Gastrocnemius medialis (tissue), 4 donors: ENCODE data around the gene KDM5B. TPM values are rescaled to one million over a fixed set of nuclear protein-coding genes. Genes with fewer than 3 reads are reported as not detected.

Experiments
- ATAC-seq, 2 donors: fragments of 150-250 bp; one replicate each; pipeline ENCODE4 v1.9.1; 2016
- DNase-seq, 2 donors: peaks; one replicate each; pipeline ENCODE4 v3.0.0-alpha.2; 2019
- H3K27ac ChIP-seq, 4 donors: fragments of 200-600 bp; sonication (generic); 1 replicate in 1 of 4; 2 replicates in 3 of 4; pipeline ENCODE4 v1.5.1; 2016 to 2018; ENCODE audit warnings: mild to moderate bottlenecking in 2 of 4, moderate library complexity in 1 of 4
- H3K27me3 ChIP-seq, 3 donors: fragments of 200-600 bp; sonication (generic) in 2 of 3; 1 replicate in 1 of 3; 2 replicates in 2 of 3; pipeline versions ENCODE4 v1.5.1 to v1.6.0; 2016 to 2019; ENCODE audit warnings: mild to moderate bottlenecking in 1 of 3, moderate library complexity in 1 of 3
- H3K36me3 ChIP-seq, 2 donors: fragments of 200-600 bp; sonication (generic) in 1 of 2; one replicate each; pipeline ENCODE4 v1.5.1; 2017 to 2018
- H3K4me1 ChIP-seq, 2 donors: fragments of 200-600 bp; sonication (generic) in 1 of 2; one replicate each; pipeline ENCODE4 v1.5.1; 2016 to 2017; ENCODE audit warnings: mild to moderate bottlenecking in 2 of 2
- H3K4me3 ChIP-seq, 4 donors: fragments of 200-600 bp; sonication (generic) in 3 of 4; 1 replicate in 1 of 4; 2 replicates in 3 of 4; pipeline ENCODE4 v1.5.1; 2016 to 2019; ENCODE audit warnings: mild to moderate bottlenecking in 2 of 4
- H3K9me3 ChIP-seq, 3 donors: fragments of 200-600 bp; sonication (generic) in 2 of 3; 1 replicate in 1 of 3; 2 replicates in 2 of 3; pipeline ENCODE4 v1.5.1; 2016 to 2019
- POLR2A ChIP-seq, 2 donors: fragments of 450-650 bp; IDR thresholded peaks; one replicate each; pipeline ENCODE4 v1.6.1; 2017; ENCODE audit warnings: antibody characterized with exemption in 2 of 2, mild to moderate bottlenecking in 2 of 2, moderate library complexity in 2 of 2
- in situ Hi-C, 4 donors: fragments of 200-750 bp; cut with MboI; loops; one replicate each; pipeline versions ENCODE4 v1.15.0 to v1.8.0; 2017; ENCODE audit warnings: low sequenced_read_pairs in 4 of 4
- intact Hi-C: fragments of 100-400 bp; cut with DNase I; formaldehyde crosslinking; loops from one replicate; pipeline ENCODE4 v1.15.1; 2023; ENCODE audit warnings: low total_unique reads
- total RNA-seq, 4 donors: library from RNA; depleted of rRNA; stranded (reverse); fragments of >200 nt; gene quantifications; one replicate each; pipeline versions ENCODE4 v1.1.0 to v1.2.3, GENCODE V29; 2016
- TF ChIP-seq, protein P1 (sequence below), 5 experiments: fragments of 450-650 bp in 3 of 5; fragments of 200-600 bp in 2 of 5; sonication (generic) in 2 of 5; IDR thresholded peaks in 4 of 5; conservative IDR thresholded peaks in 1 of 5; 1 replicate in 4 of 5; 2 replicates in 1 of 5; pipeline ENCODE4 v1.5.1; 2016 to 2019; ENCODE audit warnings: antibody characterized with exemption in 5 of 5, mild to moderate bottlenecking in 3 of 5, moderate library complexity in 3 of 5

The KDM5B gene
- total RNA-seq, 4 donors from 2014 or later: 10.7 to 17.1 (median 13.7) TPM

- Histone ChIP-seq H3K9me3 (no peaks in the 10 kb centered on the region), H3K36me3 (no peaks in the 10 kb centered on the region), H3K27ac (no peak overlapping the region), H3K4me1 (peaks cover 14 to 22% of the 10 kb centered on the region in 2 donors), H3K27me3 (no peaks in the 10 kb centered on the region), H3K4me3 (no peak overlapping the region)
- intact Hi-C loops: no loop called here
- ATAC-seq (no peak), DNase-seq (no peak)
- no peak for TF ChIP-seq POLR2A (IDR thresholded peaks at IDR 0.05)
- TF ChIP-seq, protein P1, sequence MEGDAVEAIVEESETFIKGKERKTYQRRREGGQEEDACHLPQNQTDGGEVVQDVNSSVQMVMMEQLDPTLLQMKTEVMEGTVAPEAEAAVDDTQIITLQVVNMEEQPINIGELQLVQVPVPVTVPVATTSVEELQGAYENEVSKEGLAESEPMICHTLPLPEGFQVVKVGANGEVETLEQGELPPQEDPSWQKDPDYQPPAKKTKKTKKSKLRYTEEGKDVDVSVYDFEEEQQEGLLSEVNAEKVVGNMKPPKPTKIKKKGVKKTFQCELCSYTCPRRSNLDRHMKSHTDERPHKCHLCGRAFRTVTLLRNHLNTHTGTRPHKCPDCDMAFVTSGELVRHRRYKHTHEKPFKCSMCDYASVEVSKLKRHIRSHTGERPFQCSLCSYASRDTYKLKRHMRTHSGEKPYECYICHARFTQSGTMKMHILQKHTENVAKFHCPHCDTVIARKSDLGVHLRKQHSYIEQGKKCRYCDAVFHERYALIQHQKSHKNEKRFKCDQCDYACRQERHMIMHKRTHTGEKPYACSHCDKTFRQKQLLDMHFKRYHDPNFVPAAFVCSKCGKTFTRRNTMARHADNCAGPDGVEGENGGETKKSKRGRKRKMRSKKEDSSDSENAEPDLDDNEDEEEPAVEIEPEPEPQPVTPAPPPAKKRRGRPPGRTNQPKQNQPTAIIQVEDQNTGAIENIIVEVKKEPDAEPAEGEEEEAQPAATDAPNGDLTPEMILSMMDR (IDR thresholded peaks at IDR 0.05 in 4 of 5, conservative IDR thresholded peaks at IDR 0.05 in 1 of 5): no peak
- in situ Hi-C loops: no loop called here
These were observed 6.2 kb downstream of the KDM5B start for GRCh38 chr1:202802034-202802433.

DNA sequence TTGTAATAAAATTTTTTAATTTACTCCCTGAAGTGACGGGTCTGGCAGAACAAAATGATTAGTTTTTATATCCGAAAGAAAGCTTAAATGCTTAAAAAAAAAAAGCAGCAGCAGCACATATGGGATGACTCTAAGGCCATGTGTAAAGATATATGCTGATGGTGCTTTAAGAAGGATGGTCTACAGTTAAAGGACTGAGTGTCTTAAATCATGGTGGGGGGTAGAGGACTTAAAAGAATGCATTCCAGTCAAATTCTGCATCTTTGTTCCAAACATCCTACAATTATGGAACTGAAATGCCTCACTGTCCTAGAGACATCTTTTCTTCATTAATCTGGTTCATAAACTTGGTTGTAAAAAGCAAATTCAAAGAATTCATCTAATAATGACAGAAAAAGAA, 7.0 kb downstream of the KDM5B start:
- DNase-seq (no peak), ATAC-seq (no peak)
- no peak overlapping the region for H3K4me3 ChIP-seq
- H3K27me3 ChIP-seq: no peaks in the 10 kb centered on the region
- no peak overlapping the region for H3K27ac ChIP-seq
- no peaks in the 10 kb centered on the region for H3K9me3 ChIP-seq
- H3K4me1 ChIP-seq: peaks cover 5 to 15% of the 10 kb centered on the region in 2 donors
- intact Hi-C loops: no loop called here
- no peaks in the 10 kb centered on the region for H3K36me3 ChIP-seq
- in situ Hi-C loops: no loop called here
- TF ChIP-seq, protein P1 (IDR thresholded peaks at IDR 0.05 in 4 of 5, conservative IDR thresholded peaks at IDR 0.05 in 1 of 5): no peak
- no peak for TF ChIP-seq POLR2A (IDR thresholded peaks at IDR 0.05)

DNA sequence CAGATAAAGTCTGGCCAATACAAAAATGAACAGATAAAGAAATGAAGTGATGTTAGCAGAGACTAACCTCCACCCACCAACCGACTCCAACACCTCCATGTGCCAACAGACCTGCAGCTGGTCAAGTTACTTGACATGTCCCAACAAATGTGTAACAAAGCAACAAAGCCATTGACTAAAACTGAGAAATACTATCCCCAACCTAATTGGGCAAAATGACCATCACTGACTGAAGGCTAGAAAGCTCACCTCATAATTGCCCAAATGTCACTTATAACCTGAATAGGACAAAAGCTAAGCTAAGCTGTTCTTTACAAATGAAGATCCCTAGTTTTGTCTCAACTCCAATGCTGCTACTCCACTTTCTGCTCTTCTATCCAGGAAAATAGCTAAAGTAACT, 7.5 kb downstream of the KDM5B start:
- ATAC-seq (no peak), DNase-seq (no peak)
- peaks cover 2 to 12% of the 10 kb centered on the region in 2 donors for H3K4me1 ChIP-seq
- no peak overlapping the region for H3K27ac ChIP-seq
- no peak for TF ChIP-seq POLR2A (IDR thresholded peaks at IDR 0.05)
- intact Hi-C loops: no loop called here
- no peak overlapping the region for H3K4me3 ChIP-seq
- no peaks in the 10 kb centered on the region for H3K9me3 ChIP-seq
- H3K27me3 ChIP-seq: no peaks in the 10 kb centered on the region
- in situ Hi-C loops: no loop called here
- no peaks in the 10 kb centered on the region for H3K36me3 ChIP-seq

GRCh38 chr1:202798792-202799331, 9.4 kb downstream of the KDM5B start:
- in situ Hi-C loops: no loop called here
- TF ChIP-seq, protein P1 (IDR thresholded peaks at IDR 0.05 in 4 of 5, conservative IDR thresholded peaks at IDR 0.05 in 1 of 5): no peak
- no peak for TF ChIP-seq POLR2A (IDR thresholded peaks at IDR 0.05)
- DNase-seq (no peak), ATAC-seq (no peak)
- no peak overlapping the region for H3K4me3 ChIP-seq
- H3K9me3 ChIP-seq: no peaks in the 10 kb centered on the region
- no peaks in the 10 kb centered on the region for H3K36me3 ChIP-seq
- H3K27ac ChIP-seq: no peak overlapping the region
- intact Hi-C loops: no loop called here
- H3K4me1 ChIP-seq: peaks cover 0 to 6% of the 10 kb centered on the region in 2 donors
- no peaks in the 10 kb centered on the region for H3K27me3 ChIP-seq

DNA sequence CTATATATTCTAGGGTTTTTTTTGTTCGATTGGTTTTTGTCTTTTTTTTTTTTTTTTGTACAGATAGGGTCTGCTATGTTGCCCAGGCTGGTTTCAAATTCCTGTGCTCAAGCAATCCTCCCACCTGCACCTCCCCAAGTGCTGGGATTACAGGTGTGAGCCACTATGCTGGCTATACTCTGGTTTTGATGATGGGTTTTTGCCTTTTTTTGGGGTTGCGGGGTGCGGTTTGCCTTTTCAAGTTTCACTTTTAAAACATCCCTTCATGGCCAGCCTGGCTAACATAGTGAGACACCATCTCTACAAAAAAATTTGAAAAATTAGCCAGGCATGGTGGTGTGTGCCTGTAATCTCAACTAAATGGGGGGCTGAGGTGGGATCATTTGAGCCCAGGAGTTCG, 10.0 kb downstream of the KDM5B start:
- Histone ChIP-seq H3K27me3 (no peaks in the 10 kb centered on the region), H3K27ac (no peak overlapping the region), H3K9me3 (no peaks in the 10 kb centered on the region), H3K4me3 (no peak overlapping the region), H3K36me3 (no peaks in the 10 kb centered on the region), H3K4me1 (peaks cover 0 to 6% of the 10 kb centered on the region in 2 donors)
- in situ Hi-C loops: no loop called here
- DNase-seq (no peak), ATAC-seq (no peak)
- intact Hi-C loops: no loop called here
- no peak for TF ChIP-seq POLR2A (IDR thresholded peaks at IDR 0.05)
- TF ChIP-seq, protein P1 (IDR thresholded peaks at IDR 0.05 in 4 of 5, conservative IDR thresholded peaks at IDR 0.05 in 1 of 5): no peak
